Activated CD4-positive, CD25-positive, alpha-beta regulatory T cell treated with anti-CD3 and anti-CD28 coated beads, Interleukin-2, amount 50 U/mL, for 72 hours (primary cell): Measurements from ENCODE around the gene TYK2.

Source experiments
- DNase-seq: peaks from one replicate; pipeline ENCODE4 v3.0.0; 2021

Gene TYK2

GRCh38 chr19:10305139-10305806 is 75.1 kb downstream of the TYK2 start:
- DNase-seq: no peak
